Ishikawa (cell line): ENCODE data around the gene BTNL9.

Experiments
- CEBPB ChIP-seq: IDR thresholded peaks from 2 replicates; pipeline ENCODE4 v1.6.1; 2012
- CREB1 ChIP-seq: IDR thresholded peaks from 2 replicates; pipeline ENCODE4 v1.6.1; 2012; ENCODE audit warnings: low read depth
- EGR1 ChIP-seq: IDR thresholded peaks from 2 replicates; pipeline ENCODE4 v1.6.1; 2012
- EP300 ChIP-seq: IDR thresholded peaks from 2 replicates; pipeline ENCODE4 v1.6.1; 2012; ENCODE audit warnings: borderline replicate concordance
- FOXM1 ChIP-seq: IDR thresholded peaks from 2 replicates; pipeline ENCODE4 v1.6.1; 2012; ENCODE audit warnings: low read depth, borderline replicate concordance
- NFIC ChIP-seq: IDR thresholded peaks from 2 replicates; pipeline ENCODE4 v1.6.1; 2012
- RAD21 ChIP-seq: IDR thresholded peaks from 2 replicates; pipeline ENCODE4 v1.6.1; 2012; ENCODE audit warnings: low read depth
- REST ChIP-seq: IDR thresholded peaks from 2 replicates; pipeline ENCODE4 v1.6.1; 2012; ENCODE audit warnings: low read depth, mild to moderate bottlenecking
- TAF1 ChIP-seq: IDR thresholded peaks from 2 replicates; pipeline ENCODE4 v1.6.1; 2012; ENCODE audit warnings: low read depth, mild to moderate bottlenecking
- TCF12 ChIP-seq: IDR thresholded peaks from 2 replicates; pipeline ENCODE4 v1.6.1; 2012; ENCODE audit warnings: low read depth
- TEAD4 ChIP-seq: IDR thresholded peaks from 2 replicates; pipeline ENCODE4 v1.6.1; 2012
- USF1 ChIP-seq: IDR thresholded peaks from 2 replicates; pipeline ENCODE4 v1.6.1; 2012
- YY1 ChIP-seq: IDR thresholded peaks from 2 replicates; pipeline ENCODE4 v1.6.1; 2012; ENCODE audit warnings: low read depth
- ZBTB7A ChIP-seq: IDR thresholded peaks from 2 replicates; pipeline ENCODE4 v1.6.1; 2012; ENCODE audit warnings: low read depth
- TF ChIP-seq, protein P1 (sequence below): IDR thresholded peaks from 2 replicates; pipeline ENCODE4 v1.6.1; 2012

Gene BTNL9

DNA sequence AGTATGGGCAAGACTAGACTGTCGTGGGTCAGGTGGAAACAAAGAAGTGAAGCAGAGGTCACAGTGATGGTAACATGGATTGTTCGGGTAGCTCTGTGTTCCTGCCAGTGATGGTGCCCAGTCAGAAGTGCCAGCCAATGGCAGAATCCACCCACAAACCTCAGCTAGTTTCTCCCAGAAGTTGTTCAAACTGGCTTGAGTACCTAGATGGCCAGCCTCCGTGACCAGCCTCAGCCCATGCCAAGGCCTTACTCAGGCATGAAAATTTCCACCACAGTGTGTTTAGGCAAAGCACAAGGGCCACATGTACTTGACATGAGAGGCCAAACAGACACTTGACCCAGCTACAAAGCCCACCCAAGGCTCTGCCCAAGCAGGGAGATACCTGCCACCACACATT, 19.4 kb upstream of the BTNL9 start:
- TF ChIP-seq YY1 (no peak), ZBTB7A (no peak), CEBPB (no peak), CREB1 (no peak), RAD21 (no peak), TAF1 (no peak), EGR1 (no peak), TEAD4 (no peak)

- TF ChIP-seq RAD21 (no peak), YY1 (no peak), TCF12 (no peak), CREB1 (no peak), FOXM1 (no peak), EP300 (no peak), TAF1 (no peak), NFIC (no peak), CEBPB (no peak), REST (no peak), TEAD4 (no peak), USF1 (no peak), EGR1 (no peak), ZBTB7A (no peak)
- TF ChIP-seq, protein P1, sequence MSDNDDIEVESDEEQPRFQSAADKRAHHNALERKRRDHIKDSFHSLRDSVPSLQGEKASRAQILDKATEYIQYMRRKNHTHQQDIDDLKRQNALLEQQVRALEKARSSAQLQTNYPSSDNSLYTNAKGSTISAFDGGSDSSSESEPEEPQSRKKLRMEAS = no peak
Measured at GRCh38 chr5:181024245-181025064, 15.6 kb upstream of the BTNL9 start.

GRCh38 chr5:181027452-181028031, 12.5 kb upstream of the BTNL9 start:
- TF ChIP-seq FOXM1 (no peak), NFIC (no peak), TAF1 (no peak), ZBTB7A (no peak), EGR1 (no peak), TEAD4 (no peak), CREB1 (no peak), TCF12 (no peak), USF1 (no peak), REST (no peak), CEBPB (no peak), RAD21 (no peak), YY1 (no peak)
- TF ChIP-seq, protein P1 = no peak

DNA sequence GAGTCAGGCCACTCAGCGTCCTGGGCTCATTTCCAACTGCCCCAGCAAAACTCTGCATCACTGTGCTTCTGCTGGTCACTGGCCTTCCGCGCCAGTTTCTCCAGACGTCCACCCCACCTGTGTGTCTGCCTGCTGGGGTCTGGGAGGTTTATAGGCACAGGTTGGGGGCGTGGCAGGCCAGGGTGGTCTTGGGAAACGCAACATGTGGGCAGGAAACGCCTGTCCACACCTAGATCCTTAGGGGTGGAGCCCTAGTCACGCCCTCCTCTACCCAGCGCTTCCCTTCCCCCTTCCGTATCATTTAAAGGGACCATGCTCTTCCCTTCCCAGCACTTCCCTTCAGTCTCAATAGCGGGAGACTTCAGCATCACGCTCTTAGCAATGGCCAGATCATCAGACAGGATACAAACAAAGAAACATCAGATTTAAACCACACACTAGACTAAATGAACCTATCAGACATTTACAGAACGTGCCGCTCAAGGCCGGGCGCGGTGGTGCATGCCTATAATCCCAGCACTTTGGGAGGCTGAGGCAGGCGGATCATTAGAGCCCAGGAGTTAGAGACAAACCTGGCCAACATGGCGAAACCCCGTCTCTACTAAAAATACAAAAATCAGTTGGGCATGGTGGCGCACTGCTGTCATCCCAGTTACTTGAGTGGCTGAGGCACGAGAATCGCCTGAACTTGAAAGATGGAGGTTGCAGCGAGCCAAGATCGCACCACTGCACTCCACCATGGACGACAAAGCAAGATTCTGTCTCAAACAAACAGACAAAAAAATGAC, 11.8 kb upstream of the BTNL9 start:
- TF ChIP-seq FOXM1 (no peak), ZBTB7A (no peak), EP300 (no peak)

GRCh38 chr5:181031716-181032115, 8.3 kb upstream of the BTNL9 start:
- TF ChIP-seq TEAD4 (no peak), REST (no peak), TAF1 (no peak), TCF12 (no peak), EGR1 (no peak), CREB1 (no peak), FOXM1 (no peak), NFIC (no peak), RAD21 (no peak), YY1 (no peak), USF1 (no peak), EP300 (no peak), CEBPB (no peak)
- TF ChIP-seq, protein P1 = no peak
